Esophagus mucosa (tissue), 1 donor: Measurements from ENCODE around the gene LARGE1. TPM values are rescaled to one million over a fixed set of nuclear protein-coding genes. Genes with fewer than 3 reads are reported as not detected.
A peak's percentile ranks its signal among the peaks of the same experiment; 100 is the strongest.

Experiments used
- ATAC-seq: fragments of 200-7000 bp; cut with Tn5 transposase; one replicate; pipeline ENCODE4 v1.9.1; 2020
- total RNA-seq: library from RNA; stranded (reverse); gene quantifications from one replicate; pipeline ENCODE4 v1.2.4, GENCODE V29; 2023
- donor health status: DM: yes; HTN: yes; CAD: no.

The LARGE1 gene
- total RNA-seq, result 6.2 TPM

DNA sequence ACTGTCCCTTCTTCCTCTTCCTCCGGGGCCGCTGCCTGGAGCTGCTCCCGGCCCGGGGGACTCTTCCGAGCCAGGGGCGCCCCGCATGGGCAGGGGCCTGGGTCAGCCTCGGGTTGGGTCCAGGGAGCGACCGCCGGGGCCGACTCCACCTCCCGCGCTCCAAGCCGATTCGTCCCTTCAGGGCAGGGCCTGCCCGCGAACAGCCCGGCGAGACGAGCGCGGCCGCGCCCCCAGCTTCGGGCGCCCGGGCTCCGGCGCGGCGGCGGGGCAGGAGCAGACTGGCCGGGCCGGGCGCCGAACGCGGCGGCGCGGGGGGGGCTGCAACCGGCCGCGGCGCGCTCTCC lies at the start of gene LARGE1:
TSS of gene LARGE1 (minus strand) at position 280 of the 344 bp plus-strand sequence.
- no peak for ATAC-seq

DNA sequence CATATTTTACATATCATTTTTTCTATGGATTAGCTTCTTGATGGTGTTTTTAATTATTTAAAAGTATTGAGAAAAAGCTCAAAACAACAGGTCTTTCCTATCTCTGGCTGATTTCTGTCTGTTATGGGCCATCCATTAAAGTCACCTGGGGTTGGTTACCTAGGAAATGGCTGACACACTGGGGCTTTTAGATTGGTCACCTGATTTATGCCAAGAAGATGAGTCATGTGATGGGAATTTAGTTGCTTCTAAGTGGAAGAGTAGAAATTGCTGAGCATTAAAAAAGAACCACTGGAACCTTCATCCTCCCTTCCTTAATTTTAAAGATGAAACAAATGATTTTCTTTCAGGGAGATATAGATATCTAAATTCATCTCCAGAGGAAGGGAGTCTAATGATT lies 48.8 kb upstream of the LARGE1 start:
- no peak for ATAC-seq

DNA sequence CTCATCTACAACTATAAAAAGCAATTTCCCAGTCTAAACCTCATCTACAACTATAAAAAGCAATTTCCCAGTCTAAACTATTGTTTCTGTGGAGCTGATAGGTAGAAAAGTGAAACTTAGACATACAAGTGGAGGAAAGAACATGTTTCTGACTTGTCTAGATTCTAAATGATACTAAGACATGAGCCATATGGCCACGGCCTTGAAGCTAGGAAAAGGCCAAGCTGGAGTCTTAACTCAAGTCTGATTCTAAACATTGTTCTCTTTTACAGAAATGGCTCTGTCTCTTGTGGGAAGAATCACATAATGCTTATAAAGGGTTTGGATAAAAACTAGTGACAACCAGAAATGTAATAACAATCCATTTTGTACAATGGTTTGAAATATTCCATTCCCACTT lies 43.8 kb upstream of the LARGE1 start:
- no peak for ATAC-seq

DNA sequence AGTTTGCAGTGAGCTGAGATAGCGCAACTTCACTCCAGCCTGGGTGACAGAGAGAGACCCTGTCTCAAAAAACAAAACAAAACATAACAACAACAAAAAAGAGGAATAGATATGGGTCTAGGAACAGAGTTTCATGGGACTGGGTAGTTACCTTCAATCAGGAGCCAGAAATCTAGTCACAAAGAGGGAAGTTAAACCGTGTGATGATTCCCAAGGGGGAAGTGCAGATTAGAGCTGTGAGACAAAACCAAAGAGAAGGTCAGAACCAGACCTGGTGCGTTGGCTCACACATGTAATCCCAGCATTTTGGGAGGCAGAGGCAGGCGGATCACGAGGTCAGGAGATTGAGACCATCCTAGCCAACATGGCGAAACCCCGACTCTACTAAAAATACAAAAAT lies 42.1 kb upstream of the LARGE1 start:
- ATAC-seq, result no peak

DNA sequence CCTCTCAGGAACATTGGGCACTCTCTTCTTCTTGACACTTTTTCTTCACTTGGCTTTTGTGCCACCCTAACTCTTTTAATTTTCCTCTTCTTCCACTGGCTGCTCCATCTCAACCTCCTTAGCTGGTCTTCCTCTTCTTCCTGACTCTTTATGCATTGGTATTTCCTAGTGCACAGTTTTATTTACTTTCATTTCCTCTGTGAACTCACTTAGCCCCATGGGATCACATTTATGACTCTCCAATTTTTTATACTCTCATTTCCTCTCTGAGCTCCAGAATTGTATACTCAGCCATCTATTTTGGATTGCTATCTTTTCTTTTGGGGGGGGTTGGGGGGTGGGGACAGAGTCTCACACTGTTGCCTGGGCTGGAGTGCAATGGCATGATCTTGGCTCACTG lies 38.5 kb upstream of the LARGE1 start:
- ATAC-seq, result no peak

DNA sequence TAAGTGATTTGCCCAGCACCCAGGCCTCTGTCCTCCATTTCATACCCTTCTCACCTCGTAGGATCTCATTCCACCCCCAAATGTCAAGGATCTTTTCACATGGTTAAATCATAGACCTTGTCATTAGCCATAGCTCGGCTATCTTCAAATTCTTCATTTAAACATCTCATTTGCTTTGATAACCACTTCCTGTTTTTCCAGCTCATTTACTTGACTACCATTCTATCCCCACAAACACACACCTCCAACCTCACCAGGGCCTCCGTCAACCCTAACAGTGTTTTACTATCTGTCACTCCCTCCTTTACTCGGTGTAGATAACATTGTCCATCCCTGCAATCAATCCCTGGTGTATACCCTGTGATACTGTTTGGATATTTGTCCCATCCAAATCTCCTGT lies 36.8 kb upstream of the LARGE1 start:
- no peak for ATAC-seq

DNA sequence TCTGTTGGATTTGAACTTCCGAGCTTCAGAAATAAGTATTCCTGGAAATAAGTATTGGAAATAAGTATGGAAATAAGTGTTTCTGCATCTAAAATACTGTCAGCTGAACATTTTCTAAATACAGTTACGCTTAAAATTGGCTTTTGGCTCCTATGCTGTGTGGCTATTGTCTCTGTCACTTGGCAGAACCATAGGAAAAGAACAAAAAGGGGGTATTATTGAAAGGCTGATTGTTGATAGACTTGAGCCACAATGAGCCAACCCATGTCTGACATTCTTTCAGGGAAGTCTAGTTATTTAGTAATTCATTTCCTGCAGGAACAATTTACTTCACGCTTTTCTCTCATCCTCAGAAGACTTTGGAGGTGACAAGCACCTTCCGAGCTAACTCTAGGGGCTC lies 32.5 kb upstream of the LARGE1 start:
- no peak for ATAC-seq

DNA sequence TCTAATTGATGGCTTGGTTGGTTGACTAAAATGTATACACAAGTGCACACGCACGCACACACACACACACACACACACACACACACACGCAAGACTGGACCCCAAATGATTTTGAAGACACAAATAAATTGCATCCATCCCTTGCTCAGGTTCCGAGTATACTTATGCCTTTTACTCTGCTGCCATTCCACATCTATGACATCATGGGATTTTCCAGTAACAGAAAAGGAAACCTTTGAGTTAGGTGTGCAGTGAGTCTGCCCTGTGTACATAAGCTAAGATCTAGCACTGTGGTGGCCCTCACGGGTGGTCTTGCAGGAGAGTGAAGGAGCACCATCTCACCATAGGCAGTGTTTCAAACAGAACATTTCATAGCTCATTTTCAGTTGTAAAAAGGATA lies 20.5 kb upstream of the LARGE1 start:
- ATAC-seq, result no peak

DNA sequence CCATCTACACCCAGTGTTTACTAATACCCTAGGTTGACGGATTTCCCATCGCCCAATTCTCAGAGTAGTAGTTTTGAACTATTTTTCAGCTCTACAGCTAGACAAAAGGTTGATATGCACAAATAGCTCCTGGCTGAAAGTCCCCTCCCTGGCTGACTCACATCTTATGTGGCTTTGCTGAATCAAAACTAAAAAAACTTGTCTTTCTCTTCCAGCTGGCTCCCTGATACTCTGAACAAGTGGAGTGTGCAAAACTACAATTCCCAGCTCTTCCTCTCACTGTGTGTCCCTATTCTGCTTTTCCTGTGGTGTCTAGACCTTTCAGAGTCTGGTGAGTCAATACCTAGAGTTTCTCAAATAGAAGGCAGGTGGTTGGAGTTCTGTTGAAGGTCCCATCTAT lies 12.7 kb upstream of the LARGE1 start:
- peak; percentile 87 for ATAC-seq

DNA sequence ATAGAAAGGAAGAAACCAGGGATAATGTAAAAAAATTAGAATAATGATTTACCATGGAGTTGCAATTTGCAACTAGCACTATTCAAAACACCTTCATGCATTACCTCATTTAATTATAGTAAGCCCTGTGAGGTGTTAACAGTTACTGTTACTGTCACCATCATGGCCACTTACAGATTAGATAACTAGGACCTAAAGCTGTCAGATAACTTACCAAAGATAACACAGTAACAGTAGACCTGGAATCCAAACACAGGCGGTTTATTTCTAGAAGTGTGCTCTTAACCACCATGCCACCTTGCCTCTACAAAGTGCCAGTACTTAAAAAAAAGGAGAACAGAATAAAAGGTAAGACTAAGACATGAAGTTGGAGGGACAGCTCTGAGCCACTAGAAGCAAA lies 11.1 kb upstream of the LARGE1 start:
- no peak for ATAC-seq

DNA sequence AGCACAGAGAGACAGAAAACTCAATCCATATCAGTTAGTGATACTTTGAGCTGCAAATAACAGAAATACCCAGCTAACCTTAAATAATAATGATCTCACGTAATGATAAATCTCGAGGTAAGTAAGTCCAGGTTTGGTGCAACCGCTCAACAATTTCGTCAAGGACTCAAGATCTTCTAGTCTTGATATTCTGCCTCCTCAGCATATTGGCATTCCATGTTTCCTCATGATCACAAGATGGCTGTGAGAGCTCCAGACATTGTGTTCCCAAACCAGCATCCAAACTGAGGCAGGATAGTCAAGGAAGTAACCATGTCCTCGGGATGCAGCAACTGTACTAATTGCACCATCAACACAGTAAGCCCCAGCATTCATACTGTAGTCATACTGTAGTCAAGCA lies 7.5 kb upstream of the LARGE1 start:
- ATAC-seq, result no peak

DNA sequence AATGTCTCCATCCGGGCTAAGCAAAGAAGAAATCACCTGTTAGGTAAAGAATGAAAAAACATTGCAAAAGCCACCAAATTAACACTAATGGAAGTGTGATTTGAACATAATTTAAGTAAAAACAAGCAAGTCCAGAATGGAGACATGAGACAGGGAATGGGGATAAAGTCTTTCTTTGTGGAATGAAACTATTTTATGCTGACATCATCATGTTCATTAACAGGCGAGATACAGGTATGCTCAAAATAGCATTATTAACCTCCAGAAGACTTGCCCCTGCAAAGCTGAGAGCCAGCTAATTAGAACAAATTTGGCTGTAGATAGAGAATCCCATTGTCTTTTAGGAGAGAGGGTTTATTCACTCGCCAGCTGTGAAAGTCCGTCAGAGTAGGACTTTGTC lies 4.9 kb upstream of the LARGE1 start:
- no peak for ATAC-seq

DNA sequence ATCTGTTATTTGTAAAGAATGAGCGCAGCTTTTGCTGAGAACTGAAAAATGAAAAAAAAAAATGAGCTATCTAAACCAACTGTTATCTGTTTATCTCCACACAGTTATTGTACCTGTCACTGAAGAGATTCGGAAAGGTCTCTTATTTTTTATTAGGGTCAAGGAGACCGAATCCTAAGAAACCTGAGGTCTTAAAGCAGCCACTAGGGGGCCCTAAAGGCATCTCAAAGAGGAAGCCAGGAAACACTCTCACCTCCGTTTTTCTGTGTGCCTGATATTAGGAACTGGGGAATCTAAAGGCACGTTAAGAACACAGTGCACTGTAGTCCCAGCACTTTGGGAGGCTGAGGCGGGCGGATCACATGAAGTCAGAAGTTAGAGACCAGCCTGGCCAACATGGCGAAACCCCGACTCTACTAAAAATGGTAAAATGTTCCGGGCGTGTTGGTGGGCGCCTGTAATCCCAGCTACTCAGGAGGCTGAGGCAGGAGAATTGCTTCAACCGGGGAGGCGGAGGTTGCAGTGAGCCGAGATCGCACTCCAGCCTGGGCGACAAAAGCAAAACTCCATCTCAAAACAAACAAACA lies 3.5 kb upstream of the LARGE1 start:
- no peak for ATAC-seq

DNA sequence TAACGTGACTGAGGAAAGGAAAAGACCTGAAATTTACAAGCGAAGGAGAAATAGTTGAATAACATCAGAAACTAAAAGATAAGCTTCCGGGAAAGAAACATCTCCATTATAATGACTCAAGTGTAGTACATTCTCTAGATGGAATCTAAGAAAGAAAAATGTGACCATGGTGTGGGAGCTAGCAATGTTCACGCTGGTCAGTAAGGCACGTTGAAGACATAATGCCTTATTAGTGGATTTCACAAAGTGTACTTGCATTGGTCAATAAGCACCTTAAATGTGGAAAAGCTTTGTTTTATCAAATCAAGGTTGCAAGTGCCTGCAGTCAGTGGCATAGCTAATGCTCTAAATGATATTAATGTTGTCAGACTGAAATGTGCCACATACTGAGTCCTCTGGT lies 2.8 kb upstream of the LARGE1 start:
- no peak for ATAC-seq

DNA sequence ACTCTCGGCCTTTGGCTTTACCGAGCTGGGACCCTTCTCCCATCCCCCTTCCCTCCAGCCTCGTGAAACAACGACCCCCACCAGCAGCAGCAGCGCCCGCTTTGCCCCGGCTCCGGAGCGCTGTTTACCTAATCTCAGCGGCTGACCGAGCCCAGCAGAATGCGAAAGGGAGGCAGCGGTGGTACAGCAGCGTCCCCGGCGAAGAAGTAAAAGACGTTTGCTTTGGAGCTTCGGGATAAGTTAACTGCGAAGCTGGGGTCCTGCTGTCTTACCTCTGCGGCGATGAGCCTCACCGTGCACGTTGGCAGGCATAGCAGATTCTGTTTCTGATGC lies 2.0 kb upstream of the LARGE1 start:
- no peak for ATAC-seq

DNA sequence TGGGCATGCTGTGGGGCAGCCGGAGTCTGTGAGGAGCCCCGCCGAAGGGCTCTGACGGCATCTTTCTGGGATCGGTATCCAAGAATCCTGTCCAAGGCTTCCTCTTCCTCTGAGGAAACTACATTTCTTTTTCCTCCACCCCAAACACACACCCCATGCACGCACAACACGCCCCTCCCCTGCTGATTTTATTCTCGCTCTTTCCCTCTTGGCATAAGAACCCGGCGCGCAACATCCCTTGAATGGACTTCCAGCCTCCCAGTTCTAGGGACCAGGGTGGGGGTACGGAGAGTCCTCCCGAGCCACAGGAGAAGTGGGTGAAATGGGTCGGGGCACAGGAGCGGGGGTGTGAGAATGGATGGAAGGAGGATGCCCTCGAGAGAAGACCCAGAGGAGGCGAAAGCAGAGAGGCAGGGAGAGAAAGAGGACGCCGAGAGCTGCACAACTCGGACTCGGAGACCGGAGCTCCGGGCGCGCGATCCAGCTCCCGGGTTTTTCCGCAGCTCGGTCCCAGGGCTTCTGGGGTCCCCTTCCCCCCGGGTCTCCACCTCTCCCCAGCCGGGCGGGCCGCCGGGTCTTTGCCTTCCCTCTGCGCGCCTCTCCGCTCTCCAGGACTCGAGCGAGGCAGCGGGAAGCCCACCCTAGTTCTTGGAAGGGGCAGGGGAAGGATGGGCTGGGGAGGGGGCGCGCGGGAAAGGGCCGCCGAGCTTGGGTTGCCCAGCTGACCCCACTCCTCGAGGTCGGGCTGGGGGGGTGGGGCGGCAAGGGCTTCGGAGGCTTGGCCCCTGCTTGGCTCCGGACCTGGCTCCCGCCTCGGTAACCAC lies 1.5 kb upstream of the LARGE1 start:
- ATAC-seq, result peak; percentile 3

DNA sequence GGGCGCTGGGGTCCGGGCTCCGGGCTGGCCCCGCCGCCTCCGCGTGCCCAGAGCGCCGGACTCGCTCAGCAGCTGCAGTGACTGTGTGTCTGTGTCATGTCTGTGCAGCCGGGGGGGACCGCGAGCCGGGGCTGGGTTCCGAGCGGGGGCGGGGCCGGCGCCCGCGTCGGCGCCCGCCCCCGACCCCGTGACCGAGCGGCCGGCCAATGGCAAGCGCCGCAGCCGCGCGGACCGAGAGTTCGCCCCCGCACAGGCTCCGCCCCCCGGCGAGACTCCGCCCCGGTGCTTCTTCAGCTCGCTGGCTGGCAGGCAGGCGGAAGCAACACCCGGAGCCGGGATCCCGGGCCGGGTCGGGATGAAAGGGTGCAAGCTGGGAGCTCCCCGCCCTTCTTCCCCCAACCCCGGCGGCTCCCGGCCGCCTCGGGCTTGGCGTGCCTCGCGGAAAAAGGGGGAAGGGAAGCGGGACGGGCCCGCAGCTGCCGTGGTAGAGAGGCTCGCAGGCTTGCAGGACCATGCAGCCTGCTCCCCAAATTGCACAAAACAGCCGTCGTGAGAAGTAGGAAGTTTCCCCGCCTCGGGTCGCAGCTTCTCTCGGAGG lies 750 bp upstream of the LARGE1 start:
- ATAC-seq, result peak; percentile 97

DNA sequence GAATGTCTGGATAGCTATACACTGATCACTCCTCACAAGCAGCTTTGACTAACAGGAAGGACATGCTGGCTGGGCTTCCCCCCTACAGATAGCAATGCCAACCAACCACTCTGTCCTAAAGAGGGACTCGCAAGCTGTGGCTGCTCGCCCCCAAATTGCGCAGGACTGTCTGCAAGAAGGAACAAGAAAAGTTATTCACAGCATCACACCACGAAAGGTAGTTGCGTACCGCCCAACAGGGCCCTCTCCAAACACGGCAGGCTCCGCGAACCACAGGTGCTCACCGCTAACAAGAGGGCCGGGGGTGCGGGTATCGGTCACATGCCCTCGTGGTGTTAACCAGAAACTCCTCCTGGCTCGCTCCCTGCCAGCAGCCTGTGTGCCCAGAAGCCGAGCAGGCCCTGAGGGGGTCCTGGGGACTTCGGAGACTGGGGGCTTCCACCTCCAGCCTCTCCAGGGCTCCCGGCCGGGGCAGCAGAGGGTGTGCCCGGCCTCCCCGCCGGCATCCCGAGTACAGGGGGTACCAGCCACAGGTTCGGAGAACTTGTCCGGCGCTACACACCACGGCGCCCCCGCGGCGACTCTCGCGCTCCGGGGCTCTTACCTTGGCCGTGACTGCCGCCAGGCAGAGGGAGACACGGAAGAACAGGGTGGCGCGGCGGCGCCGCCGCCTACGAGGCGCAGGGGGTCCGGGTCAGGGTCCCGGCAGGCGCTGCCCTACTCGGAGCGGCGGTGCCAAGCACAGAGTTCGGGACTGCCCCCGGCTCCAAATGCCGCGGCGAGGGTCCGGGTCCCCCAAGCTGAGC lies 682 bp downstream of the LARGE1 start:
- ATAC-seq, result no peak

DNA sequence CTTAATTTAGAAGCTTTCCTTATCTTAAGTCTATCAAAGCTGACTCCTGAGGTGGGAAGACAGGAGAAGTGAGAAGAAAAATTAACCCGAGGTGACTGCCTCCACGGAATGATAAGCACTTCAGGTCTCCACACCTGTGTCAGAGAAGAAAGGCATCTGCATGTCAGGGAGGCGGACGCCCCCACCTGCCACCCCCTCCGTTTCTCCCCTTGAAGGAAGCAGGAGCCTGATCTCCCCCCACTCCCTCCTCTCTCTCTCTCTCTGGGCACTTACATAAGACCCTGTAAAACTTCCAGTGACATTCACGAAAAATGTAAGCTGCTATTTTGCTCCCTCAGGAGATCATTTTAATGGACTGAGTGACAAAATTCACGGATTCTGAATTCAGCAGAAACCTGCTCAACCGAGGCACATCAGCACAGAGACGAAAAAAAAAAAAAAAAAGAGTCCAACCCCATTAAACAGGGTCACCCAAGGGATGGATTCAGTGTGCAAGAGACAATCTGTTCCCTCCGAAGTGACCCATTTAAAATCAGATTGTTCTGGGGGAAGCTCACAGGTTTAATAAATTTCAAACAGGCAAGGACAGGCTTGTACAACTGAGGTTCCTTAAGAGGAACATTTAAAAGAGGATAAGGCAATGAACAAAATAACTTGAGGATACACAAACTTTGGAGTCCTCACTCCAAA lies 1.5 kb downstream of the LARGE1 start:
- ATAC-seq, result no peak

DNA sequence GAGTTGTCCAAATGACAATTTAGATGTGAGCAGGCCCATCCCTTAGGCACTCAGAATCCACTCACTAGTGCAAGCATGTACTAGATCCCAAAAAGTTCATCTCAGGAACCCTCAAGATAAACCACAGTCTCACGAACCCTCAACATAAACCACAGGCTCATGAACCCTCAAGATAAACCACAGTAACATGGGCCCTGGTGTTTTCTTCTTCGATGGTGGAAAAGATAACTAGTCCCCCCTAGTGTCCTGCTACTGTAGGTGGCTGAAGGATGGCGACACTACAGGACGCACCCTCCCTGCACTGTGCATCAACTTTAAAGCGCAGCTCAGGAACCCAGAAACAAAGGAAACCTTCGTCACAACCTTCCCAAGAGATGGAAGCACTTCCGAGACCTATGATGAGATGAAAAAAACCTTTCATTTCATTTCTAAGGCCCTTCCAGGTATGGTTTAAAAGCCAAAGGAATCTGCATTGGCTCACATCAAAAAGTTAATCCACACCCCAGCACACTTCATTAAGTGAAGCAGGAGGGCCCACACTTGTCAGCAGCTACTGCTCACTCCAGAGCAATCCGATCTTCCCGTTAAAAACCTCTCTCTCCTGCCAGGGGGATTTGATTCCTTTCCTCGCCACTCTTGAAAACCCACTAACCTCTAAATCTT lies 2.4 kb downstream of the LARGE1 start:
- ATAC-seq, result no peak

DNA sequence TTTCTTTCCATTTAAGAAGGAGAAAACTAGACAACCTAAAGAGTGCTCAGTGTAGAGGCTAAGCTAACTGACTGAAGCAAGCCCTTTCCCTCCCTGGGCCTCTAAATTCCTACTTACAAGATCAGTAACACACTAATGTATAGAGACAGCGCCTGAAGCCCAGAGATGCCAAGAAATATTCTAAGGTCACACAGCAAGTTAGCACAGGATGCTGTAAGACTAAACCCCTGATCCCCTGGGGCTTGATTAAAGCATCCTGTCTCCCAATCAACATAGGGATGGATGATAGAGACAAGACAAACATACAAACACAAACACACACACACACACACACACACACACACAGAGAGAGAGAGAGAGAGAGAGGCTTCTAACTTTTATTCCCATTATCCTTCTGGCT lies 5.6 kb downstream of the LARGE1 start:
- ATAC-seq, result no peak

DNA sequence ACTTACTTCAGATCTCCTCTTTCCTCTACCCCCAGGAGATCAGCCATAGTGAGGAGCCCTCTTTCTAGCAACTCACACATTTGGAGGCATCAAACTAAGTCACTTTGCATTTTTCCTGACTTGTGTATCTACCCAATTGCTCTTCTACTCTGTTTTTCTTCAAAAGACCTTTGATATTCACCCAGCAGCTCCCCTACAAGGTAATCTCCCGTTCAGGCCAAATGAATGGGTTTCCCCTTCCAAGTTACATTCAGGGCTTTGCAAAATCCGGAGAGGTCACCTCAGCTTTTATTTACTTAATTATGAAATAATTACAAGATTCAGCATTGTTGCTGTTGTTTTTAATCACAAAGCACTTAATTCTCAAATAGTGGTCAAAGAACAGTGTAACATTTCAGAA lies 6.1 kb downstream of the LARGE1 start:
- ATAC-seq, result no peak
